ENCODE results near the gene PPP4R3A. TPM values are rescaled to one million over a fixed set of nuclear protein-coding genes. Genes with fewer than 3 reads are reported as not detected.
"Not testable (repeated sequence)": the region's sequence is repeated elsewhere in the genome, so short reads cannot be mapped to it uniquely, and the experiment has no call there.

The PPP4R3A gene
- total and polyA plus RNA-seq, 9 donors, result 54.5 to 76.0 (median 69.0) TPM

DNA sequence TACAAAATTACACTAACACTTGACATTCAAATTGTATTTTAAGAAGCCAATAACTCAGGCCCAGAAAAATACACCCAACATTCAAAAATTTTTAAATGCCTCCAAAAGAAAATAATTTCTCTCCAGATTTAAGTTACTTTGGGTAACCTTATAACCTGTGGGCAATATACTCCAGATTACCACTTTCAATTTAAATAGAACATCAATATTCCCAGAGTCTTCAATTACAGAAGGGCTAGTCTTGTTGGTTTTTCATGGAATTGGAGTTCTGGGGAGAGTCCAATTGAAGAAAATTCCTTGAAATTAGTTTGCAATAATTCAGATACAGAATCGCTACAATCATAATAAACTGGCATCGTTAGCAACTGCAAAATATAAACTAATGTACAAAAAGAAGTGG is 2.0 kb downstream of the PPP4R3A start:
- Histone ChIP-seq H3K27ac (ENCODE audit: low read length) (no peak overlapping the region), H3K4me3 (ENCODE audit: low read length) (peak overlapping the region; percentile 80), H3K4me1 (ENCODE audit: control insufficient read depth, insufficient read depth, low read length) (no peaks in the 10 kb centered on the region), H3K36me3 (ENCODE audit: control insufficient read depth, insufficient read depth, low read length) (peaks cover 11% of the 10 kb centered on the region), H3K27me3 (ENCODE audit: control insufficient read depth, insufficient read depth, low read length) (no peaks in the 10 kb centered on the region), H3K9me3 (replicated peaks; ENCODE audit: control insufficient read depth, low read depth, low read length) (no peaks in the 10 kb centered on the region)
- DNase-seq, result no peak
- no CpG with 5 or more reads among the region's 2 CpGs for WGBS (ENCODE audit: insufficient coverage)

GRCh38 chr14:91506226-91506625 is 3.9 kb downstream of the PPP4R3A start:
- Histone ChIP-seq H3K4me3 (ENCODE audit: low read length) (no peak overlapping the region), H3K27ac (ENCODE audit: low read length) (no peak overlapping the region), H3K4me1 (ENCODE audit: control insufficient read depth, insufficient read depth, low read length) (no peaks in the 10 kb centered on the region), H3K36me3 (ENCODE audit: control insufficient read depth, insufficient read depth, low read length) (peaks cover 17% of the 10 kb centered on the region), H3K27me3 (ENCODE audit: control insufficient read depth, insufficient read depth, low read length) (no peaks in the 10 kb centered on the region), H3K9me3 (replicated peaks; ENCODE audit: control insufficient read depth, low read depth, low read length) (no peaks in the 10 kb centered on the region)
- no peak for DNase-seq
- no CpG with 5 or more reads among the region's 4 CpGs for WGBS (ENCODE audit: insufficient coverage)

GRCh38 chr14:91503000-91503504 is 7.1 kb downstream of the PPP4R3A start:
- Histone ChIP-seq H3K27ac (ENCODE audit: low read length) (no peak overlapping the region), H3K27me3 (ENCODE audit: control insufficient read depth, insufficient read depth, low read length) (no peaks in the 10 kb centered on the region), H3K4me1 (ENCODE audit: control insufficient read depth, insufficient read depth, low read length) (no peaks in the 10 kb centered on the region), H3K36me3 (ENCODE audit: control insufficient read depth, insufficient read depth, low read length) (peaks cover 23% of the 10 kb centered on the region), H3K4me3 (ENCODE audit: low read length) (no peak overlapping the region), H3K9me3 (replicated peaks; ENCODE audit: control insufficient read depth, low read depth, low read length) (no peaks in the 10 kb centered on the region)
- 81% methylated on average over 2 of the region's 4 CpGs for WGBS (ENCODE audit: insufficient coverage)
- DNase-seq, result no peak

- WGBS (ENCODE audit: insufficient coverage), result 90% methylated on average over 2 of the region's 11 CpGs
- Histone ChIP-seq H3K36me3 (ENCODE audit: control insufficient read depth, insufficient read depth, low read length) (peaks cover 23% of the 10 kb centered on the region), H3K4me3 (ENCODE audit: low read length) (no peak overlapping the region), H3K9me3 (replicated peaks; ENCODE audit: control insufficient read depth, low read depth, low read length) (no peaks in the 10 kb centered on the region), H3K4me1 (ENCODE audit: control insufficient read depth, insufficient read depth, low read length) (no peaks in the 10 kb centered on the region), H3K27ac (ENCODE audit: low read length) (no peak overlapping the region), H3K27me3 (ENCODE audit: control insufficient read depth, insufficient read depth, low read length) (no peaks in the 10 kb centered on the region)
- no peak for DNase-seq
Measured at GRCh38 chr14:91501951-91502930, 7.9 kb downstream of the PPP4R3A start.

- no peaks in the 10 kb centered on the region for H3K9me3 ChIP-seq (replicated peaks; ENCODE audit: control insufficient read depth, low read depth, low read length)
- no CpG with 5 or more reads among the region's 3 CpGs for WGBS (ENCODE audit: insufficient coverage)
- H3K4me3 ChIP-seq (ENCODE audit: low read length), result no peak overlapping the region
- no peak for DNase-seq
- peaks cover 2% of the 10 kb centered on the region for H3K4me1 ChIP-seq (ENCODE audit: control insufficient read depth, insufficient read depth, low read length)
- no peak overlapping the region for H3K27ac ChIP-seq (ENCODE audit: low read length)
- H3K27me3 ChIP-seq (ENCODE audit: control insufficient read depth, insufficient read depth, low read length), result no peaks in the 10 kb centered on the region
- H3K36me3 ChIP-seq (ENCODE audit: control insufficient read depth, insufficient read depth, low read length), result peaks cover 19% of the 10 kb centered on the region
Measured at GRCh38 chr14:91501348-91501747, 8.8 kb downstream of the PPP4R3A start.

- H3K4me1 ChIP-seq (ENCODE audit: control insufficient read depth, insufficient read depth, low read length), result peaks cover 4% of the 10 kb centered on the region
- WGBS (ENCODE audit: insufficient coverage), result no CpG with 5 or more reads among the region's 1 CpG
- H3K27me3 ChIP-seq (ENCODE audit: control insufficient read depth, insufficient read depth, low read length), result no peaks in the 10 kb centered on the region
- H3K4me3 ChIP-seq (ENCODE audit: low read length), result no peak overlapping the region
- H3K27ac ChIP-seq (ENCODE audit: low read length), result no peak overlapping the region
- no peaks in the 10 kb centered on the region for H3K9me3 ChIP-seq (replicated peaks; ENCODE audit: control insufficient read depth, low read depth, low read length)
- H3K36me3 ChIP-seq (ENCODE audit: control insufficient read depth, insufficient read depth, low read length), result peaks cover 9% of the 10 kb centered on the region
- DNase-seq, result no peak
Measured at GRCh38 chr14:91496790-91497189, 13.3 kb downstream of the PPP4R3A start.

GRCh38 chr14:91494392-91495065 is 15.6 kb downstream of the PPP4R3A start:
- not testable (repeated sequence) for H3K4me3 ChIP-seq (ENCODE audit: low read length); H3K27me3 ChIP-seq (ENCODE audit: control insufficient read depth, insufficient read depth, low read length); H3K36me3 ChIP-seq (ENCODE audit: control insufficient read depth, insufficient read depth, low read length); H3K27ac ChIP-seq (ENCODE audit: low read length); DNase-seq; H3K9me3 ChIP-seq (replicated peaks; ENCODE audit: control insufficient read depth, low read depth, low read length); H3K4me1 ChIP-seq (ENCODE audit: control insufficient read depth, insufficient read depth, low read length)
- WGBS (ENCODE audit: insufficient coverage), result no CpG with 5 or more reads among the region's 8 CpGs

- no CpG with 5 or more reads among the region's 3 CpGs for WGBS (ENCODE audit: insufficient coverage)
- Histone ChIP-seq H3K36me3 (ENCODE audit: control insufficient read depth, insufficient read depth, low read length) (no peaks in the 10 kb centered on the region), H3K27ac (ENCODE audit: low read length) (no peak overlapping the region), H3K27me3 (ENCODE audit: control insufficient read depth, insufficient read depth, low read length) (no peaks in the 10 kb centered on the region), H3K4me3 (ENCODE audit: low read length) (no peak overlapping the region), H3K4me1 (ENCODE audit: control insufficient read depth, insufficient read depth, low read length) (peaks cover 4% of the 10 kb centered on the region), H3K9me3 (replicated peaks; ENCODE audit: control insufficient read depth, low read depth, low read length) (no peaks in the 10 kb centered on the region)
- no peak for DNase-seq
Measured at GRCh38 chr14:91493169-91493568, 16.9 kb downstream of the PPP4R3A start.

DNA sequence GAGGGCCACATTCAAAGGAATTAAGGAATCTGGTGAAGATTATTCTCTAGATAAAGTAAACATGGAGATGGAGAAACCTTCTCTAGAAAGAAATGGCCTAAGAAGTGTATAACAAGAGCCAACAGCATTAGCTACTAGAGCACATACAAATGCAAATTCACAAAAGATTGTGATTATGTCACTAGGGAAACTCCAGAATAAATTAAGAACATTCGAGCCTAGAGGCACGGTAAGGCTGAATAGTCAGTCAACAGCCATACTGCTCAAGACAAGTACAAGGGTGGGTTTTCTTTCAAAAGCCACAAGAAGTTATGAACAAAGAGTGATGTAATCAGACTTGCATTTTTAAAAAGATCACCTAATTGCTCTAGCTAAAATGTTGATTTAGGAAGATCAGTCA is 25.4 kb downstream of the PPP4R3A start:
- Histone ChIP-seq H3K9me3 (replicated peaks; ENCODE audit: control insufficient read depth, low read depth, low read length) (no peaks in the 10 kb centered on the region), H3K27me3 (ENCODE audit: control insufficient read depth, insufficient read depth, low read length) (no peaks in the 10 kb centered on the region), H3K4me3 (ENCODE audit: low read length) (no peak overlapping the region), H3K36me3 (ENCODE audit: control insufficient read depth, insufficient read depth, low read length) (peaks cover 40% of the 10 kb centered on the region), H3K27ac (ENCODE audit: low read length) (no peak overlapping the region), H3K4me1 (ENCODE audit: control insufficient read depth, insufficient read depth, low read length) (no peaks in the 10 kb centered on the region)
- DNase-seq, result no peak
- no CpG with 5 or more reads among the region's 2 CpGs for WGBS (ENCODE audit: insufficient coverage)

GRCh38 chr14:91484186-91484585 is 25.9 kb downstream of the PPP4R3A start:
- H3K4me3 ChIP-seq (ENCODE audit: low read length), result no peak overlapping the region
- peaks cover 45% of the 10 kb centered on the region for H3K36me3 ChIP-seq (ENCODE audit: control insufficient read depth, insufficient read depth, low read length)
- H3K27ac ChIP-seq (ENCODE audit: low read length), result no peak overlapping the region
- no peaks in the 10 kb centered on the region for H3K27me3 ChIP-seq (ENCODE audit: control insufficient read depth, insufficient read depth, low read length)
- H3K4me1 ChIP-seq (ENCODE audit: control insufficient read depth, insufficient read depth, low read length), result no peaks in the 10 kb centered on the region
- no peak for DNase-seq
- WGBS (ENCODE audit: insufficient coverage), result 100% methylated on average over 1 of the region's 3 CpGs
- no peaks in the 10 kb centered on the region for H3K9me3 ChIP-seq (replicated peaks; ENCODE audit: control insufficient read depth, low read depth, low read length)

All from muscle of leg (tissue), 11 donors.